ENCODE data around the gene CREBBP.

CREBBP gene

GRCh38 chr16:3838600-3839401 lies 41.7 kb downstream of the CREBBP start:
- no peak overlapping the region for H3K4me3 Mint-ChIP-seq
- no peaks in the 10 kb centered on the region for H3K9me3 Mint-ChIP-seq
- H3K27me3 Mint-ChIP-seq: no peaks in the 10 kb centered on the region
- H3K27ac Mint-ChIP-seq: peak overlapping the region in 1 of 2 donors; percentile 69
- DNase-seq: no peak
- peaks cover 17 to 34% of the 10 kb centered on the region in 2 donors for H3K4me1 Mint-ChIP-seq (ENCODE audit: low read depth in 2 of 2)
- no peak for ATAC-seq (replicated peaks)
- peaks cover 29% of the 10 kb centered on the region for H3K36me3 Mint-ChIP-seq (ENCODE audit: insufficient read depth)

GRCh38 chr16:3837851-3838586 lies 42.5 kb downstream of the CREBBP start:
- H3K4me1 Mint-ChIP-seq (ENCODE audit: low read depth in 2 of 2): peaks cover 19 to 38% of the 10 kb centered on the region in 2 donors
- no peak overlapping the region for H3K27ac Mint-ChIP-seq

GRCh38 chr16:3836641-3837040 lies 43.9 kb downstream of the CREBBP start:
- Mint-ChIP-seq H3K27me3 (no peaks in the 10 kb centered on the region), H3K27ac (no peak overlapping the region)

More at GRCh38 chr16:3837851-3838586, 42.5 kb downstream of the CREBBP start:
- ATAC-seq (replicated peaks): no peak
- Mint-ChIP-seq H3K27me3 (no peaks in the 10 kb centered on the region), H3K9me3 (no peaks in the 10 kb centered on the region), H3K4me3 (no peak overlapping the region), H3K36me3 (ENCODE audit: insufficient read depth) (peaks cover 34% of the 10 kb centered on the region)
- DNase-seq: no peak

GRCh38 chr16:3835089-3835602 lies 45.4 kb downstream of the CREBBP start:
- Mint-ChIP-seq H3K27me3 (no peaks in the 10 kb centered on the region), H3K4me1 (ENCODE audit: low read depth in 2 of 2) (peaks cover 22 to 34% of the 10 kb centered on the region in 2 donors), H3K4me3 (no peak overlapping the region), H3K27ac (no peak overlapping the region), H3K9me3 (no peaks in the 10 kb centered on the region), H3K36me3 (ENCODE audit: insufficient read depth) (peaks cover 31% of the 10 kb centered on the region)
- ATAC-seq (replicated peaks) (no peak), DNase-seq (no peak)

More at GRCh38 chr16:3836641-3837040, 43.9 kb downstream of the CREBBP start:
- H3K36me3 Mint-ChIP-seq (ENCODE audit: insufficient read depth): peaks cover 36% of the 10 kb centered on the region
- no peaks in the 10 kb centered on the region for H3K9me3 Mint-ChIP-seq
- H3K4me3 Mint-ChIP-seq: no peak overlapping the region
- peaks cover 19 to 31% of the 10 kb centered on the region in 2 donors for H3K4me1 Mint-ChIP-seq (ENCODE audit: low read depth in 2 of 2)
- DNase-seq: no peak
- ATAC-seq (replicated peaks): no peak

GRCh38 chr16:3832668-3833067 lies 47.8 kb downstream of the CREBBP start:
- Mint-ChIP-seq H3K4me1 (ENCODE audit: low read depth in 2 of 2) (peaks cover 24 to 42% of the 10 kb centered on the region in 2 donors), H3K36me3 (ENCODE audit: insufficient read depth) (peaks cover 34% of the 10 kb centered on the region), H3K4me3 (no peak overlapping the region), H3K9me3 (no peaks in the 10 kb centered on the region), H3K27me3 (no peaks in the 10 kb centered on the region), H3K27ac (no peak overlapping the region)
- no peak for ATAC-seq (replicated peaks)
- no peak for DNase-seq

GRCh38 chr16:3830625-3831254 lies 49.8 kb downstream of the CREBBP start:
- H3K4me1 Mint-ChIP-seq (ENCODE audit: low read depth in 2 of 2): peaks cover 36 to 55% of the 10 kb centered on the region in 2 donors
- no peak for ATAC-seq (replicated peaks)
- H3K9me3 Mint-ChIP-seq: no peaks in the 10 kb centered on the region
- H3K27ac Mint-ChIP-seq: peak overlapping the region in 1 of 2 donors; percentile 61
- DNase-seq: no peak
- no peaks in the 10 kb centered on the region for H3K27me3 Mint-ChIP-seq
- H3K4me3 Mint-ChIP-seq: no peak overlapping the region
- peaks cover 29% of the 10 kb centered on the region for H3K36me3 Mint-ChIP-seq (ENCODE audit: insufficient read depth)

- Mint-ChIP-seq H3K36me3 (ENCODE audit: insufficient read depth) (peaks cover 25% of the 10 kb centered on the region), H3K27ac (peak overlapping the region in 1 of 2 donors; percentile 61), H3K4me1 (ENCODE audit: low read depth in 2 of 2) (peaks cover 45 to 63% of the 10 kb centered on the region in 2 donors), H3K27me3 (no peaks in the 10 kb centered on the region), H3K9me3 (no peaks in the 10 kb centered on the region), H3K4me3 (no peak overlapping the region)
- DNase-seq (no peak), ATAC-seq (replicated peaks) (no peak)
Observed at GRCh38 chr16:3829631-3830536, 50.6 kb downstream of the CREBBP start.

- peak overlapping the region in 1 of 2 donors; percentile 64 for H3K27ac Mint-ChIP-seq
Observed at GRCh38 chr16:3825940-3826339, 54.6 kb downstream of the CREBBP start.

GRCh38 chr16:3825103-3825502 lies 55.4 kb downstream of the CREBBP start:
- Mint-ChIP-seq H3K27ac (peak overlapping the region in 1 of 2 donors; percentile 91), H3K9me3 (no peaks in the 10 kb centered on the region), H3K36me3 (ENCODE audit: insufficient read depth) (peaks cover 13% of the 10 kb centered on the region), H3K4me1 (ENCODE audit: low read depth in 2 of 2) (peaks cover 70 to 81% of the 10 kb centered on the region in 2 donors), H3K27me3 (no peaks in the 10 kb centered on the region), H3K4me3 (peak overlapping the region; percentile 28 to 58)
- ATAC-seq (replicated peaks): peak; percentile 49
- no peak for DNase-seq

More at GRCh38 chr16:3825940-3826339, 54.6 kb downstream of the CREBBP start:
- DNase-seq: no peak
- no peaks in the 10 kb centered on the region for H3K27me3 Mint-ChIP-seq
- H3K4me3 Mint-ChIP-seq: no peak overlapping the region
- ATAC-seq (replicated peaks): no peak
- H3K9me3 Mint-ChIP-seq: no peaks in the 10 kb centered on the region
- peaks cover 13% of the 10 kb centered on the region for H3K36me3 Mint-ChIP-seq (ENCODE audit: insufficient read depth)
- peaks cover 65 to 82% of the 10 kb centered on the region in 2 donors for H3K4me1 Mint-ChIP-seq (ENCODE audit: low read depth in 2 of 2)

- H3K27me3 Mint-ChIP-seq: no peaks in the 10 kb centered on the region
- peaks cover 19% of the 10 kb centered on the region for H3K36me3 Mint-ChIP-seq (ENCODE audit: insufficient read depth)
- ATAC-seq (replicated peaks) (no peak), DNase-seq (no peak)
- peak overlapping the region; percentile 58 to 67 for H3K4me3 Mint-ChIP-seq
- peaks cover 71 to 81% of the 10 kb centered on the region in 2 donors for H3K4me1 Mint-ChIP-seq (ENCODE audit: low read depth in 2 of 2)
- no peaks in the 10 kb centered on the region for H3K9me3 Mint-ChIP-seq
- H3K27ac Mint-ChIP-seq: peak overlapping the region; percentile 63 to 91
Observed at GRCh38 chr16:3824121-3824795, 56.3 kb downstream of the CREBBP start.

GRCh38 chr16:3823427-3823826 lies 57.1 kb downstream of the CREBBP start:
- Mint-ChIP-seq H3K27me3 (no peaks in the 10 kb centered on the region), H3K4me3 (peak overlapping the region; percentile 64 to 67), H3K27ac (peak overlapping the region; percentile 63 to 91), H3K4me1 (ENCODE audit: low read depth in 2 of 2) (peaks cover 78 to 88% of the 10 kb centered on the region in 2 donors), H3K36me3 (ENCODE audit: insufficient read depth) (peaks cover 21% of the 10 kb centered on the region), H3K9me3 (no peaks in the 10 kb centered on the region)
- ATAC-seq (replicated peaks): no peak
- DNase-seq: no peak
